NCI-H1694 treated with DMSO at 0.1 percent for 48 hours (cell line): ENCODE results near the gene APOBEC3G.
"Not testable (repeated sequence)": the region's sequence is repeated elsewhere in the genome, so short reads cannot be mapped to it uniquely, and the experiment has no call there.

Source experiments
- DNase-seq: peaks from one replicate; lab custom pipeline; 2025; lab: John Stamatoyannopoulos, UW

The APOBEC3G gene

GRCh38 chr22:39068033-39068785 is 8.9 kb upstream of the APOBEC3G start:
- no peak for DNase-seq

- DNase-seq: no peak
Measured at GRCh38 chr22:39070186-39070585, 6.9 kb upstream of the APOBEC3G start.

- not testable (repeated sequence) for DNase-seq
Measured at GRCh38 chr22:39072581-39072981, 4.5 kb upstream of the APOBEC3G start.

GRCh38 chr22:39073981-39074380 is 3.1 kb upstream of the APOBEC3G start:
- no peak for DNase-seq

- not testable (repeated sequence) for DNase-seq
Measured at GRCh38 chr22:39076155-39077025, 685 bp upstream of the APOBEC3G start.

GRCh38 chr22:39077912-39078311 is 837 bp downstream of the APOBEC3G start:
- DNase-seq: not testable (repeated sequence)

GRCh38 chr22:39078329-39078728 is 1.3 kb downstream of the APOBEC3G start:
- DNase-seq: no peak

GRCh38 chr22:39079054-39079637 is 2.1 kb downstream of the APOBEC3G start:
- not testable (repeated sequence) for DNase-seq

- DNase-seq: no peak
Measured at GRCh38 chr22:39080052-39080762, 3.1 kb downstream of the APOBEC3G start.

- DNase-seq: no peak
Measured at GRCh38 chr22:39081016-39081415, 3.9 kb downstream of the APOBEC3G start.

GRCh38 chr22:39081598-39081997 is 4.5 kb downstream of the APOBEC3G start:
- no peak for DNase-seq

- DNase-seq: no peak
Measured at GRCh38 chr22:39083212-39084165, 6.4 kb downstream of the APOBEC3G start.

- no peak for DNase-seq
Measured at GRCh38 chr22:39084666-39085065, 7.6 kb downstream of the APOBEC3G start.

GRCh38 chr22:39087098-39087497 is 10.0 kb downstream of the APOBEC3G start:
- no peak for DNase-seq

- DNase-seq: no peak
Measured at GRCh38 chr22:39087881-39088684, 11.0 kb downstream of the APOBEC3G start.

- DNase-seq: no peak
Measured at GRCh38 chr22:39088685-39089032, 11.6 kb downstream of the APOBEC3G start.

- no peak for DNase-seq
Measured at GRCh38 chr22:39089928-39090327, 12.9 kb downstream of the APOBEC3G start.

- no peak for DNase-seq
Measured at GRCh38 chr22:39090426-39091064, 13.5 kb downstream of the APOBEC3G start.
